PFSK-1 (cell line): ENCODE data around the gene TMEM52.

ENCODE experiments used
- FOXP2 ChIP-seq: optimal IDR thresholded peaks from 2 replicates; pipeline ENCODE3; 2011; ENCODE audit warnings: borderline replicate concordance, control low read depth, inconsistent platforms; ENCODE audit not compliant: insufficient read depth; ENCODE audit errors: extremely low read length, extremely low read depth
- POLR2AphosphoS5 ChIP-seq: IDR thresholded peaks from 2 replicates; pipeline ENCODE4 v1.6.1; 2012; ENCODE audit warnings: low read depth, mild to moderate bottlenecking, control low read depth, low read length, moderate library complexity
- SIN3A ChIP-seq: IDR thresholded peaks from 2 replicates; pipeline ENCODE4 v1.6.1; 2012; ENCODE audit warnings: mild to moderate bottlenecking, low read length, moderate library complexity, borderline replicate concordance; ENCODE audit not compliant: insufficient read depth
- TAF1 ChIP-seq: IDR thresholded peaks from 2 replicates; pipeline ENCODE4 v1.6.1; 2012; ENCODE audit warnings: low read length, control low read depth, borderline replicate concordance; ENCODE audit not compliant: insufficient read depth
- TF ChIP-seq, protein P1 (sequence below), 2 experiments: IDR thresholded peaks; 2 replicates each; pipeline versions ENCODE4 v1.6.1 to v1.8.0; 2011 to 2012; ENCODE audit warnings: low read depth in 2 of 2, low read length in 2 of 2, control low read depth in 1 of 2, inconsistent platforms in 1 of 2, mild to moderate bottlenecking in 1 of 2, moderate library complexity in 1 of 2; ENCODE audit not compliant: insufficient read depth in 1 of 2

Gene TMEM52

DNA sequence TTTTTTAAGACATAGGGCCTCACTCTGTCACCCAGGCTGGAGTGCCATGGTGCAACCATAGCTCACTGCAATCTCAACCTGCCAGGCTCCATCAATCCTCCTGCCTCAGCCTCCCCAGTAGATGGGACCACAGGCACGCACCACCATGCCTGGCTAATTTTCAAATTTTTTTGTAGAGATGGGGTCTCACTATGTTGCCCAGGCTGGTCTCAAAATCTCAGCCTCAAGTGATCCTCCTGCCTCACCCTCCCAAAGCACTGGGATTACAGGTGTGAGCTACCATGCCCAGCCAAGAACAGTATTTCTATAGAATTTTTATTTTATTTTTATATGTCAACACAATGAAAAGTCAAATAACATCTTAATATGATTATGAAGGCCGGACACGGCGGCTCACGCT lies 39.1 kb downstream of the TMEM52 start:
- TF ChIP-seq SIN3A = no peak
- TF ChIP-seq, protein P1, sequence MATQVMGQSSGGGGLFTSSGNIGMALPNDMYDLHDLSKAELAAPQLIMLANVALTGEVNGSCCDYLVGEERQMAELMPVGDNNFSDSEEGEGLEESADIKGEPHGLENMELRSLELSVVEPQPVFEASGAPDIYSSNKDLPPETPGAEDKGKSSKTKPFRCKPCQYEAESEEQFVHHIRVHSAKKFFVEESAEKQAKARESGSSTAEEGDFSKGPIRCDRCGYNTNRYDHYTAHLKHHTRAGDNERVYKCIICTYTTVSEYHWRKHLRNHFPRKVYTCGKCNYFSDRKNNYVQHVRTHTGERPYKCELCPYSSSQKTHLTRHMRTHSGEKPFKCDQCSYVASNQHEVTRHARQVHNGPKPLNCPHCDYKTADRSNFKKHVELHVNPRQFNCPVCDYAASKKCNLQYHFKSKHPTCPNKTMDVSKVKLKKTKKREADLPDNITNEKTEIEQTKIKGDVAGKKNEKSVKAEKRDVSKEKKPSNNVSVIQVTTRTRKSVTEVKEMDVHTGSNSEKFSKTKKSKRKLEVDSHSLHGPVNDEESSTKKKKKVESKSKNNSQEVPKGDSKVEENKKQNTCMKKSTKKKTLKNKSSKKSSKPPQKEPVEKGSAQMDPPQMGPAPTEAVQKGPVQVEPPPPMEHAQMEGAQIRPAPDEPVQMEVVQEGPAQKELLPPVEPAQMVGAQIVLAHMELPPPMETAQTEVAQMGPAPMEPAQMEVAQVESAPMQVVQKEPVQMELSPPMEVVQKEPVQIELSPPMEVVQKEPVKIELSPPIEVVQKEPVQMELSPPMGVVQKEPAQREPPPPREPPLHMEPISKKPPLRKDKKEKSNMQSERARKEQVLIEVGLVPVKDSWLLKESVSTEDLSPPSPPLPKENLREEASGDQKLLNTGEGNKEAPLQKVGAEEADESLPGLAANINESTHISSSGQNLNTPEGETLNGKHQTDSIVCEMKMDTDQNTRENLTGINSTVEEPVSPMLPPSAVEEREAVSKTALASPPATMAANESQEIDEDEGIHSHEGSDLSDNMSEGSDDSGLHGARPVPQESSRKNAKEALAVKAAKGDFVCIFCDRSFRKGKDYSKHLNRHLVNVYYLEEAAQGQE (IDR thresholded peaks at IDR 0.05; ENCODE audit: insufficient read depth in 1 of 2, low read depth in 2 of 2, low read length in 2 of 2) = no peak
- TF ChIP-seq TAF1 = no peak
- TF ChIP-seq FOXP2 = no peak
- no peak for TF ChIP-seq POLR2AphosphoS5

DNA sequence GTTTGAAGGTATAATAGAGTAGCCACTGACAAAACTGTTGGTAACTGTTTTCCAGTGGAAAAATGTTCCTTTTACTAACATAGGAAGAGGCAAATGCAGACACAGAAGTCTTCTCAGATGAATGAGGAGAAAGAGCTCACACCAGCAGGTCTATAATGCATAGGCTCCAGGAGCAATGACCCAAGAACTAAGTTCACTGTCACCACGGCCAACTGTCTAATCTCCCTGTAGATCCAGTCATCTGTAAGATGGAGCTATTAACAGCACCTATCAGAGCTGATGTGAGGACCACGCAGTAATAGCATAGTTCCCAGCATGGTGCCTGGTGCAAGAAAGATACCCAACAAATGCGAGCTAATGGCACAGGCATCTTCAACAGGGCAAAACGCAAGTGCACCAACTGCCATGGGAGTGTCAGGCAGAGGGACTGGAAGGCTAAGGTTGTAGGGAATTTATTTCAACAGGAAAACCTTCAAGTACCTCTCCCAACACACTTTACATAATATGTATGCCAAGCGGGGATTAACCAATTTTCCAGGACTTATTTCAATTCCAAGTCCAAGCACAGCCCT lies 41.1 kb downstream of the TMEM52 start:
- TF ChIP-seq POLR2AphosphoS5 (no peak), FOXP2 (no peak), SIN3A (no peak), TAF1 (no peak)
- TF ChIP-seq, protein P1 (IDR thresholded peaks at IDR 0.05; ENCODE audit: insufficient read depth in 1 of 2, low read depth in 2 of 2, low read length in 2 of 2) = no peak

DNA sequence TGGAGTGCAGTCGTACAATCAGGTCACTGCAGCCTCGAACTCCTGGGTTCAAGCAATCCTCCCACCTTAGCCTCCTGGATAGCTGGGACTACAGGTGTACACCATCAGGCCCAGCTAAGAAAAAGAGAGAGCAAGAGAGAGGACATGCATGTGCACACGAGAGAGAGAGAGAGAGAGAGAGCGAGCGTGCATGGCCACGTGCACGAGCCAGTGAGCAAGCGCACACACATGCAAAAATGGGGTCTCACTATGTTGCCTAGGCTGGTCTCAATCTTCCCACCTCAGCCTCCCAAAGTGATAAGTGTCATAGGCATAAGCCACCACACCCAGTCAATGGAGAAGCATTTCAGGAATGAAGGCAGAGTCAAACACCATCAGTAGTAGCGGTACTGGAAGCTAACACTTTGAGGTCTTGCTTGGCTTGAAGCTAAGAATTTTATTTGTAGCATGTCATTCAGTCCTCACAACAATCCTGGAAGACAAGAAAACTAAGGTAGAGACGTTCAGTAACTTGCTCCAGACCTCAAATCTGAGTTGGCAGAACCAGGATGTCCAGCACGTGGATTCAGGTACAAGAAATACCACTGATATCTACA lies 42.6 kb downstream of the TMEM52 start:
- no peak for TF ChIP-seq SIN3A
- TF ChIP-seq TAF1 = no peak
- no peak for TF ChIP-seq FOXP2
- TF ChIP-seq, protein P1 (IDR thresholded peaks at IDR 0.05; ENCODE audit: insufficient read depth in 1 of 2, low read depth in 2 of 2, low read length in 2 of 2) = no peak
- TF ChIP-seq POLR2AphosphoS5 = no peak

DNA sequence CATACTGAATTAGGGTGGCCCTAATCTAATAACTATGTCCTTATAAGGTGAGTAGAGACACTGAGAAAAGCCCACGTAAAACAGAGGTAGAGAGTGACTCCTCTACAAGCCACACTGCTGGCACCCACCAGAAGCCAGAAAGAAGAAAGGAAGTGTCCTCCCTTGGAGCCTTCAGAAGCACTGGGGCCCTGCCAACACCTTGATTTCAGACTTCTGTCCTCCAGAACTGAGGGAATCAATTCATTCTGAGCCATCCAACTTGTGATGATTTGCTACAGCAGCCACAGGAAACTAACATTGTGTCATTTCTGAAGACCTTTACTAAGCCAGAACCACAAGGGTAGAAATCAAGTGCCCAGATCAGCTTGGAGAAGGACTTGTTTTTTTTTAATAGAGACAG lies 43.1 kb downstream of the TMEM52 start:
- TF ChIP-seq TAF1 (no peak), FOXP2 (no peak), POLR2AphosphoS5 (no peak), SIN3A (no peak)
- TF ChIP-seq, protein P1 (IDR thresholded peaks at IDR 0.05; ENCODE audit: insufficient read depth in 1 of 2, low read depth in 2 of 2, low read length in 2 of 2) = no peak
